ENCODE data around the gene UPK1A. TPM values are rescaled to one million over a fixed set of nuclear protein-coding genes. Genes with fewer than 3 reads are reported as not detected.

UPK1A gene
- total and polyA plus RNA-seq, 9 of the 15 experiments (the other 6 are each of a cell fraction or from before 2014, with no cell fraction given) = 0.06 to 0.13 TPM; not detected in 7

DNA sequence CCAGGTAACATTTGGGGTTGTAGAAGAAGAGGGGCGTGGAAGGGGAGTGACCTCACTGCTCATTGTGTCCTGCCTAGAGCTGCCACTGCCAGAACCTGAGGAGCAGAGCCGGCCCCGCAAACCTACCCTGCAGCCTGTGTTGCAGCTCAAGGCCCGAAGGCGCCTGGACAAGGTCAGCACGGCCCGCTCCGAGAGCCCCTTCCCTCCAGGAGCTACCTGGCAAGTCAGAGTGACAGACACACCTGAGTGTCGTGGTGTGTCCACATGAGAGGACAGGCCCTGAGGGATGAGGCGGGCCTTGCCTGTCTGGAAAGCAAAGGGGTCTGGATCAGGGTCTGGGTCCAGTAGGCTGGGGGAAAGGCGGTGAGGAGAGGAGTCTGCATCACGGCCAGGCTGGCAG lies 58.2 kb downstream of the UPK1A start:
- no TSS peak for BruUV-seq (replicated peaks)
- no peak for FAIRE-seq
- Histone ChIP-seq H3K4me2 (ENCODE audit: insufficient read depth, low read length) (no peak overlapping the region), H2AFZ (ENCODE audit: low read depth, low read length) (no peak overlapping the region), H3K27me3 (ENCODE audit: control insufficient read depth in 2 of 2, insufficient read depth in 2 of 2, low read length in 2 of 2) (no peaks in the 10 kb centered on the region), H3K9me3 (replicated peaks; ENCODE audit: control insufficient read depth, insufficient read depth, low read depth, low read length) (no peaks in the 10 kb centered on the region), H3K79me2 (ENCODE audit: control insufficient read depth, insufficient read depth, low read length) (peaks cover 17% of the 10 kb centered on the region), H3K9ac (ENCODE audit: insufficient read depth in 1 of 2, low read depth in 2 of 2, low read length in 2 of 2) (no peak overlapping the region; a peak in 1 of 4 replicates), H3K27ac (ENCODE audit: extremely low read depth, low read depth, low read length) (no peak overlapping the region), H3K4me3 (no peak overlapping the region), H3K4me1 (replicated peaks in 1 of 2; ENCODE audit: control insufficient read depth in 2 of 2, insufficient read depth in 2 of 2, low read length in 2 of 2) (peaks cover 0 to 18% of the 10 kb centered on the region in 2 experiments; a peak in 2 of 5 replicates), H4K20me1 (replicated peaks; ENCODE audit: control insufficient read depth, insufficient read depth, low read length) (0 out of 2 replicates have a peak, but pooled peaks cover 2% of the 10 kb centered on the region), H3K36me3 (ENCODE audit: control insufficient read depth, insufficient read depth, low read length) (peaks cover 95% of the 10 kb centered on the region; the same call in 2 of the 3 replicates), H3K9me1 (ENCODE audit: control insufficient read depth, insufficient read depth, low read length) (no peaks in the 10 kb centered on the region)
- no peak for DNase-seq (ENCODE audit: extremely low read depth in 1 of 4, low spot score in 3 of 4)
- in situ Hi-C loops (cut with MboI) = no loop called here
- POLR2A ChIA-PET = interaction anchor here (0.6 to 3.2 kb wide), 4 partner anchors 13 to 214 kb away, joined by 3 to 19 read pairs (median 8); partner anchors contain the start of genes PSENEN and U2AF1L4
- CTCF ChIA-PET (ENCODE audit: low intra/inter-chr PET ratio) = no interaction called here
- TF ChIP-seq CHD1 (IDR thresholded peaks at IDR 0.05; ENCODE audit: low read length) = no peak
- TF ChIP-seq ZNF695 (CRISPR knock-in tag; IDR thresholded peaks at IDR 0.05) = no peak
- TF ChIP-seq POLR2G (IDR thresholded peaks at IDR 0.05; ENCODE audit: low read depth, low read length) = 0 out of 2 replicates have a peak, but pooled peaks have one; percentile 38
- WGBS (ENCODE audit: insufficient coverage, low coverage, missing lambda C conversion rate) = 97% methylated on average over 9 of the region's 12 CpGs
- intact Hi-C loops (cut with micrococcal nuclease) = no loop called here
- ATAC-seq = no peak

DNA sequence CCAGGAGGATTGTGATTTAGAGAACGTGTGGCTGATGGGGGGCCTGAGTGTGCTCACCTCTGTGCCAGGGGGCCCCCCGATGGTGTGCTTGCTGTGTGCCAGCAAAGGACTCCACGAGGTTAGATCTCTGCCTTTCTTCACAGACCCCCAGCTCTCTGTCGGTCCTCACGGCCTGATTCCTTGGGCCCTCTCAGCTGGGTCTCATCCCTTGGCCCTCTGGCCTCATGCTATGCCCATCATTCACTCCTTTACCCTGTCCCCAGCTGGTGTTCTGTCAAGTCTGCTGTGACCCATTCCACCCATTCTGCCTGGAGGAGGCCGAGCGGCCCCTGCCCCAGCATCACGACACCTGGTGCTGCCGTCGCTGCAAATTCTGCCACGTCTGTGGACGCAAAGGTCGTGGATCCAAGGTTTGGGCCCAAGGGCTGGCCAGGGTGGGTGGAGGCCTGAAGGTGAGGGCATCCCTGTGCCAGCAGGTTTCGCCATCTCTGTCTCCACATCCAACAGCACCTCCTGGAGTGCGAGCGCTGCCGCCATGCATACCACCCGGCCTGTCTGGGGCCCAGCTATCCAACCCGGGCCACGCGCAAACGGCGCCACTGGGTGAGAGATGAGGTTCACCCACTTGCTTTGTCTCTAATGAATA lies 59.0 kb downstream of the UPK1A start:
- intact Hi-C loops (cut with micrococcal nuclease) = no loop called here
- ChIA-PET CTCF (ENCODE audit: low intra/inter-chr PET ratio) (no interaction called here), POLR2A (interaction anchor here (0.6 to 3.2 kb wide), 3 partner anchors 15 to 215 kb away, joined by 3 to 19 read pairs (median 12); partner anchors contain the start of genes PSENEN and U2AF1L4)
- H3K27ac ChIP-seq (ENCODE audit: extremely low read depth, low read depth, low read length) = no peak overlapping the region
- H3K79me2 ChIP-seq (ENCODE audit: control insufficient read depth, insufficient read depth, low read length) = peaks cover 9% of the 10 kb centered on the region
- H3K4me3 ChIP-seq = no peak overlapping the region
- no peaks in the 10 kb centered on the region for H3K9me1 ChIP-seq (ENCODE audit: control insufficient read depth, insufficient read depth, low read length)
- no peak overlapping the region for H3K4me2 ChIP-seq (ENCODE audit: insufficient read depth, low read length)
- FAIRE-seq (no peak), DNase-seq (ENCODE audit: extremely low read depth in 1 of 4, low spot score in 3 of 4) (no peak), ATAC-seq (no peak)
- in situ Hi-C loops (cut with MboI) = no loop called here
- no peaks in the 10 kb centered on the region for H3K9me3 ChIP-seq (replicated peaks; ENCODE audit: control insufficient read depth, insufficient read depth, low read depth, low read length)
- no peaks in the 10 kb centered on the region for H3K27me3 ChIP-seq (ENCODE audit: control insufficient read depth in 2 of 2, insufficient read depth in 2 of 2, low read length in 2 of 2)
- BruUV-seq (replicated peaks) = no TSS peak
- TF ChIP-seq MCM2 (IDR thresholded peaks at IDR 0.05; ENCODE audit: low read depth) (no peak), RBFOX2 (IDR thresholded peaks at IDR 0.05; ENCODE audit: low read depth, low read length) (peak; percentile 29)
- H2AFZ ChIP-seq (ENCODE audit: low read depth, low read length) = no peak overlapping the region
- WGBS (ENCODE audit: insufficient coverage, low coverage, missing lambda C conversion rate) = 96% methylated on average over 17 of the region's 23 CpGs
- peak overlapping the region in 1 of 2 experiments; percentile 29; a peak in 1 of 4 replicates for H3K9ac ChIP-seq (ENCODE audit: insufficient read depth in 1 of 2, low read depth in 2 of 2, low read length in 2 of 2)
- 0 out of 2 replicates have a peak, but pooled peaks cover 2% of the 10 kb centered on the region for H4K20me1 ChIP-seq (replicated peaks; ENCODE audit: control insufficient read depth, insufficient read depth, low read length)
- peaks cover 95% of the 10 kb centered on the region; the same call in 2 of the 3 replicates for H3K36me3 ChIP-seq (ENCODE audit: control insufficient read depth, insufficient read depth, low read length)
- peaks cover 0 to 12% of the 10 kb centered on the region in 2 experiments; a peak in 1 of 5 replicates for H3K4me1 ChIP-seq (replicated peaks in 1 of 2; ENCODE audit: control insufficient read depth in 2 of 2, insufficient read depth in 2 of 2, low read length in 2 of 2)

Measured in K562 (cell line).